Common myeloid progenitor, CD34-positive (primary cell): ENCODE measurements around the gene HADHA.

Experiments used
- CTCF ChIA-PET: fragments of 350-600 bp; sonication (Branson Sonifier 250); formaldehyde crosslinking; loops from one replicate; lab custom pipeline; 2021; ENCODE audit warnings: antibody characterized with exemption; lab: Charles Lee
- POLR2A ChIA-PET: fragments of 350-600 bp; sonication (Branson Sonifier 250); formaldehyde crosslinking; loops from one replicate; lab custom pipeline; 2021; ENCODE audit warnings: antibody characterized with exemption; lab: Charles Lee
- DNase-seq, 3 donors: peaks; one replicate each; pipeline versions ENCODE4 v3.0.0 to v3.0.0-alpha.2; 2013
- H3K27ac ChIP-seq, 2 experiments: 1 replicate in 1 of 2; 2 replicates in 1 of 2; pipeline ENCODE4 v1.7.0; 2013; ENCODE audit warnings: inconsistent platforms in 2 of 2, low read length in 2 of 2, mild to moderate bottlenecking in 2 of 2, low read depth in 1 of 2, moderate library complexity in 1 of 2; ENCODE audit not compliant: severe bottlenecking in 2 of 2, insufficient read depth in 1 of 2, poor library complexity in 1 of 2
- H3K27me3 ChIP-seq, 5 experiments: replicated peaks in 2 of 5; 1 replicate in 3 of 5; 2 replicates in 2 of 5; pipeline versions ENCODE4 v1.6.1 to v1.7.0; 2013; ENCODE audit warnings: low read length in 4 of 5, mild to moderate bottlenecking in 2 of 5, moderate library complexity in 2 of 5, inconsistent platforms in 1 of 5; ENCODE audit not compliant: insufficient read depth in 5 of 5, control insufficient read depth in 4 of 5
- H3K36me3 ChIP-seq, 4 experiments: 1 replicate in 2 of 4; 2 replicates in 2 of 4; pipeline versions ENCODE4 v1.6.1 to v1.7.0; 2013; ENCODE audit warnings: low read length in 3 of 4, control low read depth in 1 of 4, mild to moderate bottlenecking in 1 of 4; ENCODE audit not compliant: control insufficient read depth in 4 of 4, insufficient read depth in 4 of 4
- H3K4me1 ChIP-seq, 4 experiments: 1 replicate in 3 of 4; 2 replicates in 1 of 4; pipeline versions ENCODE4 v1.6.1 to v1.7.1; 2013; ENCODE audit warnings: low read length in 3 of 4, mild to moderate bottlenecking in 3 of 4, control low read depth in 1 of 4, inconsistent platforms in 1 of 4, moderate library complexity in 1 of 4; ENCODE audit not compliant: control insufficient read depth in 4 of 4, insufficient read depth in 4 of 4; ENCODE audit errors: control extremely low read depth in 1 of 4
- H3K4me3 ChIP-seq, 7 experiments: 1 replicate in 4 of 7; 2 replicates in 3 of 7; pipeline versions ENCODE4 v1.5.1 to v1.7.0; 2013; ENCODE audit warnings: mild to moderate bottlenecking in 7 of 7, low read length in 6 of 7, moderate library complexity in 6 of 7, inconsistent platforms in 2 of 7, low read depth in 2 of 7, control low read depth in 1 of 7; ENCODE audit not compliant: insufficient read depth in 4 of 7, control insufficient read depth in 1 of 7; ENCODE audit errors: extremely low read depth in 1 of 7
- H3K9me3 ChIP-seq, 5 experiments: 1 replicate in 4 of 5; 2 replicates in 1 of 5; pipeline versions ENCODE4 v1.6.1 to v1.7.1; 2013; ENCODE audit warnings: low read length in 4 of 5, mild to moderate bottlenecking in 2 of 5, inconsistent platforms in 1 of 5, low read depth in 1 of 5, moderate library complexity in 1 of 5; ENCODE audit not compliant: control insufficient read depth in 4 of 5, insufficient read depth in 2 of 5; ENCODE audit errors: control extremely low read depth in 1 of 5
- WGBS: methylation state at CpG from one replicate; pipeline ENCODE4 v1.1.5; 2013; ENCODE audit not compliant: insufficient coverage; 5-methylcytosine and 5-hydroxymethylcytosine counted together

Gene HADHA

DNA sequence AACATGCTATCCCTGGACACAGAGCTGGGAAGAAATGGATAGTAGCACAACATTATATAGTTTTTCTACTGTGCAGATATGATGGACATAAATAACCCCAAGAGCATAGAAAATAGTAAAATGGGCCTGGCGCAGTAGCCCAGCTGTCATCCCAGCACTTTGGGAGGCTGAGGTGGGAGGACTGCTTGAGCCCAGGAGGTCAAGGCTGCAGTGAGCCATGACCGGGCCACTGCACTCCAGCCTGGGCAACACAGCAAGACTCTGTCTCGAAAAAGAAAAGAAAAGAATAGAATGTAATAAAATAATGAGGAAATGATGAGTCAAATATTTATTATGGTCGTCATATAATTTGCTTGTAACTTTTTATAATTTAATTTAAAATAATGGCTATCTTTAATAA, 79.0 kb downstream of the HADHA start:
- Histone ChIP-seq H3K9me3 (no peaks in the 10 kb centered on the region), H3K27ac (no peak overlapping the region), H3K4me3 (no peak overlapping the region), H3K36me3 (no peaks in the 10 kb centered on the region), H3K4me1 (no peaks in the 10 kb centered on the region), H3K27me3 (peaks cover 0 to 3% (median 0%) of the 10 kb centered on the region in 5 experiments)
- CTCF ChIA-PET: interaction anchor here (1.7 kb wide), 1 partner anchor 19 kb away, joined by 6 read pairs; no protein-coding TSS in a partner anchor
- DNase-seq: no peak
- 90% methylated on average over 2 of the region's 4 CpGs for WGBS
- POLR2A ChIA-PET: no interaction called here

DNA sequence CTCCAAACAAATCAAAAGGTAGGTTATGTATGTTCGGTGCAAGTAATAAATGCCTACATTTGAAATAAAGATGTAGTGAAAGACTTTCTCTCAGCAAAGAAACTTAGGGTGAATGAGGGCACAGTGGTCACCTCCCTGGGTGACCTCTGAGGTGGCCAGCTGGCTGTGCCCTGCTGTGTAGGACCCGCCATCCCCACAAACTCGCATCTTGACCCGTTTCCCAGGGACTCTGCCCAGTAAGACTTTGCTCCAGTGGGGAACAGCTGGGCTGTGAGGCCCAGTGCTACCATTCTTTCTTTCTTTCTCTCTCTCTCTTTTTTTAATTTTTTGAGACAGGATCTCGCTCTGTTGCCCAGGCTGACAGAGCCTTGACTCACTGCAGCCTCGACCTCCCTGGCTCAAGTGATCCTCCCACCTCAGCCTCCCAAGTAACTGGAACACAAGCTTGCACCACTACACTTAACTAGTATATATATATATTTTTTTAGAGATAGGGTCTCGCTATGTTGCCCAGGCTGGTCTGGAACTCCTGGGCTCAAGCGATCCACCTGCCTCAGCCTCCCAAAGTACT, 79.7 kb downstream of the HADHA start:
- WGBS: 100% methylated on average over 5 of the region's 8 CpGs
- Histone ChIP-seq H3K27ac (no peak overlapping the region), H3K27me3 (no peaks in the 10 kb centered on the region), H3K36me3 (no peaks in the 10 kb centered on the region), H3K4me1 (no peaks in the 10 kb centered on the region), H3K4me3 (no peak overlapping the region), H3K9me3 (no peaks in the 10 kb centered on the region)
- DNase-seq: no peak
- CTCF ChIA-PET: interaction anchor here (1.7 kb wide), 1 partner anchor 19 kb away, joined by 6 read pairs; no protein-coding TSS in a partner anchor
- POLR2A ChIA-PET: no interaction called here

DNA sequence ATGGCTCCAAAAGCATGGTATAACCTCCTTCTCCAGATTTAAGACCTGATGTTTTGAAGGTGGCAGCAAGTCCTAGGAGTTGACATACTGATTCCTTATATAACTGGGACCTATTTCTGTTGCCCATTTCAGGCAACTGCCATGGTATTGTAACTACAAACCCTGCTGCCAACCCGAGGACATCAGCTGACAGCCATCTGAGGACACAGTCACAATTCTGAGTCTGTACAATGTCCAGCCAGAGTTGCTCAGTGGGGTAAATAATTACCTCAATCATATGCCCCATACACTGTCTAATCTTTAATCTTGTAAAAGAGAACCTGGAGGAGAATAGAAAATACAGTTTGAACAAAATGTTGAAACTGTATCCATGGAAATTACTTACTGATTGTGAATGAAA, 80.2 kb downstream of the HADHA start:
- CTCF ChIA-PET: no interaction called here
- WGBS: no CpG with 5 or more reads among the region's 1 CpG
- Histone ChIP-seq H3K4me3 (no peak overlapping the region), H3K27ac (no peak overlapping the region), H3K4me1 (no peaks in the 10 kb centered on the region), H3K27me3 (no peaks in the 10 kb centered on the region), H3K9me3 (no peaks in the 10 kb centered on the region), H3K36me3 (no peaks in the 10 kb centered on the region)
- DNase-seq: no peak
- POLR2A ChIA-PET: no interaction called here

DNA sequence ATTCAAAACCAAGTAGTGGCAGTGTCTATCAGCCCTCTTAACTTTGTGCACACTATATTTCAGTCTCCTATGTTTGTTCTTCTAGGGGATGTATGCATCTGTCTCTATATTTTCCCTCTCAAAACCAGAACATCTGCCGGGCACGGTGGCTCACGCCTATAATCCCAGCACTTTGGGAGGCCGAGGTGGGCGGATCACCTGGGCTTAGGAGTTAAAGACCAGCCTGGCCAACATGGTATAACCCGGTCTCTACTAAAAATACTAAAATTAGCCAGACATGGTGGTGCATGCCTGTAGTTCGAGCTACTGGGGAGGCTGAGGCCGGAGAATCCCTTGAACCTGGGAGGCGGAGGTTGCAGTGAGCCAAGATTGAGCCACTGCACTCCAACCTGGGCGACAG, 81.5 kb downstream of the HADHA start:
- no peak for DNase-seq
- no peak overlapping the region for H3K4me3 ChIP-seq
- H3K9me3 ChIP-seq: no peaks in the 10 kb centered on the region
- H3K4me1 ChIP-seq: no peaks in the 10 kb centered on the region
- CTCF ChIA-PET: no interaction called here
- WGBS: 98% methylated on average over 9 of the region's 10 CpGs
- no peaks in the 10 kb centered on the region for H3K27me3 ChIP-seq
- H3K27ac ChIP-seq: no peak overlapping the region
- H3K36me3 ChIP-seq: no peaks in the 10 kb centered on the region
- POLR2A ChIA-PET: no interaction called here

DNA sequence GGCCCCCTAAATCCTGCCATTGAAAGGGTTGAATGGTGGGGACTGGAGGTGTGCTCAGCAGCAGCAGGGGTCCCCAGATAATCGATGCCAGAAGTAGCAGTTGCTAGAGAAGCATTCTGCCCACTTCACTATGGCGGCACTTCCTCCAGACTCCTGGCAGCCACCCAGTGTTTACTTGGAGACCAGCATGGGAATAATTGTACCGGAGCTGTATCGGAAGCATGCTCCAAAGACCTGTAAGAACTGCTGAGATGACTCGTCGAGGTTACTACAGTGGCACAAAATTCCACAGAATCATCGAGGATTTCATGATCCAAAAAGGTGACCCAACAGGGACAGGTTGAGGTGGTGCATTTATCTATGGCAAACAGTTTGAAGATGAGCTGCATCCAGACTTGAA, 82.5 kb downstream of the HADHA start:
- DNase-seq: no peak
- Histone ChIP-seq H3K27ac (no peak overlapping the region), H3K36me3 (no peaks in the 10 kb centered on the region), H3K9me3 (peaks cover 0 to 4% (median 0%) of the 10 kb centered on the region in 5 experiments), H3K4me1 (no peaks in the 10 kb centered on the region), H3K27me3 (no peaks in the 10 kb centered on the region), H3K4me3 (no peak overlapping the region)
- ChIA-PET CTCF (no interaction called here), POLR2A (no interaction called here)
- 100% methylated on average over 7 of the region's 7 CpGs for WGBS

DNA sequence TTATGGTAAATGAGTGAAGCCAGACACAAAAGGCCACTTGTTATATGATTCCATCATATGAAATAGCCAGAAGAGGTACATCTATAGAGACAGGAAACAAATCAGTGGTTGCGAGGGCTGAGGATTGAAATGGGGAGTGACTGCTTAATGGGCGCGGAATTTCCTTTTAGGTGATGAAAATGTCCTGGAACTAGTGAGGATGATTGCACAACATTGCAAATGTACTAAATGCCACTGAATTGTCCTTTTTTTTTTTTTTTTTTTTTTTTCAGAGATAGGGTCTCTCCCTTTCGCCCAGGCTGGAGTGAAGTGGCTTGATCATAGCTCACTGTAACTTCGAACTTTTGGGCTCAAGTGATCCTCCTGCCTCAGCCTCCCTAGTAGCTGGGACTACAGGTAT, 86.9 kb downstream of the HADHA start:
- Histone ChIP-seq H3K4me3 (no peak overlapping the region), H3K9me3 (peaks cover 0 to 9% (median 0%) of the 10 kb centered on the region in 5 experiments), H3K4me1 (no peaks in the 10 kb centered on the region), H3K36me3 (no peaks in the 10 kb centered on the region), H3K27me3 (no peaks in the 10 kb centered on the region), H3K27ac (no peak overlapping the region)
- DNase-seq: no peak
- WGBS: 95% methylated on average over 3 of the region's 5 CpGs
- CTCF ChIA-PET: no interaction called here
- POLR2A ChIA-PET: no interaction called here

DNA sequence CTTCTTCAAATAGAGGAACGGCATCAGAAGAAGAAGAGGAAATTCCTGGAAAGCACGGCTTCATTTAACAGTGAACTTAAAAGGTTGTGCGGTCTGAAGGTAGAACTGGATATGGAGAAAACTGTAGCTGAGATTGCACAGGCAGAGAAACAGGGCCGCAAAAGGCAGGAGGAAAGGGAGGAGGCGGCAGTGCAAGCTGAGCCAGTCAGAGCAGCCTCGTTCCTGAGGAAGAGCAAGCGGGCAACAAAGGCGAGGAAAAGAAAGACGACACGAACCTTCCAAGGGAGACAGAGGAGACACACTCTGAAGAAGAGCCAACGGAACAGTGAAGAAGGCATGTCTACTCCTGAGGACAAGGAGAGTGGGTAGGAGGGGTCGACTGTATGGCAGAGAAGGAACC, 94.2 kb downstream of the HADHA start:
- 77% methylated on average over 12 of the region's 12 CpGs for WGBS
- no peak overlapping the region for H3K27ac ChIP-seq
- H3K36me3 ChIP-seq: no peaks in the 10 kb centered on the region
- peaks cover 0 to 5% (median 4%) of the 10 kb centered on the region in 5 experiments for H3K27me3 ChIP-seq
- peaks cover 0 to 6% (median 0%) of the 10 kb centered on the region in 5 experiments for H3K9me3 ChIP-seq
- CTCF ChIA-PET: interaction anchor here (8.0 kb wide), 1 partner anchor 161 kb away, joined by 59 read pairs; no protein-coding TSS in a partner anchor
- POLR2A ChIA-PET: no interaction called here
- no peaks in the 10 kb centered on the region for H3K4me1 ChIP-seq
- no peak for DNase-seq
- no peak overlapping the region for H3K4me3 ChIP-seq
